Esophagus squamous epithelium (tissue), 4 donors: ENCODE data around the gene SMIM35.

ENCODE experiments used
- CTCF ChIP-seq, 6 experiments: fragments of 450-650 bp in 4 of 6; fragments of 200-600 bp in 2 of 6; sonication (generic) in 2 of 6; IDR thresholded peaks; one replicate each; pipeline ENCODE4 v1.5.1; 2016 to 2019; ENCODE audit warnings: antibody characterized with exemption in 6 of 6, mild to moderate bottlenecking in 4 of 6, moderate library complexity in 4 of 6
- POLR2A ChIP-seq, 4 donors: fragments of 450-650 bp; IDR thresholded peaks; one replicate each; pipeline ENCODE4 v1.6.1; 2017; ENCODE audit warnings: antibody characterized with exemption in 4 of 4, mild to moderate bottlenecking in 4 of 4, moderate library complexity in 3 of 4

- TF ChIP-seq POLR2A (IDR thresholded peaks at IDR 0.05) (no peak), CTCF (IDR thresholded peaks at IDR 0.05) (no peak)
These were observed 116.3 kb downstream of the SMIM35 start for GRCh38 chr11:117970400-117971024.
